Measurements from ENCODE around the gene PTPRU. TPM values are rescaled to one million over a fixed set of nuclear protein-coding genes. Genes with fewer than 3 reads are reported as not detected.
A peak's percentile ranks its signal among the peaks of the same experiment; 100 is the strongest.

PTPRU gene
- total RNA-seq, 1 donor from 2014 or later: 32.7 TPM

- Histone ChIP-seq H3K9me3 (no peaks in the 10 kb centered on the region), H3K27me3 (no peaks in the 10 kb centered on the region), H3K4me3 (no peak overlapping the region), H3K4me1 (no peaks in the 10 kb centered on the region), H3K27ac (no peak overlapping the region), H3K36me3 (no peaks in the 10 kb centered on the region)
- intact Hi-C loops (cut with DNase I): no loop called here
- TF ChIP-seq CTCF (IDR thresholded peaks at IDR 0.05): no peak
- DNase-seq (ENCODE audit: low spot score in 2 of 2): no peak
These were observed 129.8 kb downstream of the PTPRU start for GRCh38 chr1:29365906-29366670.

GRCh38 chr1:29368936-29369932 lies 132.9 kb downstream of the PTPRU start:
- intact Hi-C loops (cut with DNase I): no loop called here
- no peak for DNase-seq (ENCODE audit: low spot score in 2 of 2)
- H3K9me3 ChIP-seq: no peaks in the 10 kb centered on the region
- no peaks in the 10 kb centered on the region for H3K27me3 ChIP-seq
- no peak overlapping the region for H3K27ac ChIP-seq
- no peaks in the 10 kb centered on the region for H3K4me1 ChIP-seq
- no peak overlapping the region for H3K4me3 ChIP-seq
- H3K36me3 ChIP-seq: no peaks in the 10 kb centered on the region
- TF ChIP-seq CTCF (IDR thresholded peaks at IDR 0.05): no peak

GRCh38 chr1:29370067-29370466 lies 133.7 kb downstream of the PTPRU start:
- intact Hi-C loops (cut with DNase I): no loop called here
- TF ChIP-seq CTCF (IDR thresholded peaks at IDR 0.05): no peak
- no peak for DNase-seq (ENCODE audit: low spot score in 2 of 2)
- no peaks in the 10 kb centered on the region for H3K27me3 ChIP-seq
- H3K27ac ChIP-seq: no peak overlapping the region
- H3K4me3 ChIP-seq: no peak overlapping the region
- H3K9me3 ChIP-seq: no peaks in the 10 kb centered on the region
- H3K4me1 ChIP-seq: no peaks in the 10 kb centered on the region
- no peaks in the 10 kb centered on the region for H3K36me3 ChIP-seq

GRCh38 chr1:29371332-29371731 lies 135.0 kb downstream of the PTPRU start:
- Histone ChIP-seq H3K4me3 (no peak overlapping the region), H3K36me3 (no peaks in the 10 kb centered on the region), H3K27ac (no peak overlapping the region), H3K9me3 (no peaks in the 10 kb centered on the region), H3K4me1 (no peaks in the 10 kb centered on the region), H3K27me3 (no peaks in the 10 kb centered on the region)
- peak in 1 of 2 donors; percentile 44 for DNase-seq (ENCODE audit: low spot score in 2 of 2)
- no peak for TF ChIP-seq CTCF (IDR thresholded peaks at IDR 0.05)
- intact Hi-C loops (cut with DNase I): no loop called here

GRCh38 chr1:29372108-29372507 lies 135.8 kb downstream of the PTPRU start:
- intact Hi-C loops (cut with DNase I): no loop called here
- no peaks in the 10 kb centered on the region for H3K27me3 ChIP-seq
- H3K4me1 ChIP-seq: no peaks in the 10 kb centered on the region
- H3K27ac ChIP-seq: no peak overlapping the region
- DNase-seq (ENCODE audit: low spot score in 2 of 2): no peak
- H3K4me3 ChIP-seq: no peak overlapping the region
- no peak for TF ChIP-seq CTCF (IDR thresholded peaks at IDR 0.05)
- no peaks in the 10 kb centered on the region for H3K36me3 ChIP-seq
- H3K9me3 ChIP-seq: no peaks in the 10 kb centered on the region

Other genes starting within 250 kb of the PTPRU start
- 18.5 TPM for gene TMEM200B, start 112.6 kb upstream of the PTPRU start, total RNA-seq
- 49.1 TPM for gene SRSF4, start 54.6 kb upstream of the PTPRU start, total RNA-seq
- 1.2 TPM for gene MECR, start 5.6 kb upstream of the PTPRU start, total RNA-seq